Activated naive CD4-positive, alpha-beta T cell treated with anti-CD3 and anti-CD28 coated beads for 36 hours (primary cell): ENCODE measurements around the gene ANTXR2. TPM values are rescaled to one million over a fixed set of nuclear protein-coding genes. Genes with fewer than 3 reads are reported as not detected.

ENCODE experiments used
- CTCF ChIA-PET: fragments of 350-600 bp; sonication (Branson Sonifier 250); formaldehyde crosslinking; loops from one replicate; lab custom pipeline; 2021; ENCODE audit warnings: antibody characterized with exemption; lab: Charles Lee
- DNase-seq: peaks from one replicate; pipeline ENCODE4 v3.0.0-alpha.2; 2020
- H3K27ac Mint-ChIP-seq: one replicate; pipeline ENCODE4 v1.8.0; 2021; ENCODE audit warnings: mild to moderate bottlenecking, mixed read lengths
- H3K27me3 Mint-ChIP-seq: one replicate; pipeline ENCODE4 v1.8.0; 2021; ENCODE audit warnings: low read depth, mixed read lengths
- H3K36me3 Mint-ChIP-seq: one replicate; pipeline ENCODE4 v1.8.0; 2021; ENCODE audit warnings: low read depth, mixed read lengths
- H3K4me1 Mint-ChIP-seq: one replicate; pipeline ENCODE4 v1.8.0; 2021; ENCODE audit warnings: low read depth, mixed read lengths
- H3K4me3 Mint-ChIP-seq: one replicate; pipeline ENCODE4 v1.8.0; 2021; ENCODE audit warnings: mild to moderate bottlenecking, moderate library complexity, mixed read lengths
- H3K9me3 Mint-ChIP-seq: one replicate; pipeline ENCODE4 v1.8.0; 2021; ENCODE audit warnings: mixed read lengths
- intact Hi-C: fragments of 100-400 bp; cut with micrococcal nuclease; formaldehyde crosslinking; loops from one replicate; pipeline ENCODE4 v1.15.1; 2023
- total RNA-seq, 2 experiments: library from RNA; stranded (reverse); gene quantifications; one replicate each; pipeline ENCODE4 v1.2.3, GENCODE V29; 2021

ANTXR2 gene
- total RNA-seq, 2 experiments from 2014 or later, result 0.50 to 0.79 TPM

DNA sequence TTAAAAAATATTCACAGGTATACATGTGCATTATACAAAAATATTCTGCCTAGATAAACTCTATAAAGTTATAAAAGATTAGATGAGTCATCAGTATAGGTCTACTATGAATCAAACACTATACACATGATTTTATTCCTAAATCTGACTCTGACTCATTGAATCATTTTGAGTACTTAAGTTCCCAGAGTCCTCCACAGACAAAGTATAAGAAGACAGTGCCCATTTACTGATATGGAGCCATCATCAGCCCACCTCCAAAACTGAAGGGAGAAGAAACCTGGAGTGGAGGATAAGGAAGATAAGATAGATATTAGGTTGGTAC, 28.7 kb upstream of the ANTXR2 start:
- Mint-ChIP-seq H3K27me3 (no peaks in the 10 kb centered on the region), H3K36me3 (no peaks in the 10 kb centered on the region), H3K4me1 (peaks cover 9% of the 10 kb centered on the region), H3K9me3 (peaks cover 4% of the 10 kb centered on the region), H3K4me3 (no peak overlapping the region), H3K27ac (no peak overlapping the region)
- intact Hi-C loops, result no loop called here
- DNase-seq, result no peak
- CTCF ChIA-PET, result interaction anchor here (0.6 kb wide), 1 partner anchor 114 kb away, joined by 3 read pairs; no protein-coding TSS in a partner anchor

GRCh38 chr4:80101071-80101791, 28.2 kb upstream of the ANTXR2 start:
- intact Hi-C loops, result no loop called here
- H3K27ac Mint-ChIP-seq, result no peak overlapping the region
- no peaks in the 10 kb centered on the region for H3K9me3 Mint-ChIP-seq
- CTCF ChIA-PET, result no interaction called here
- peaks cover 9% of the 10 kb centered on the region for H3K4me1 Mint-ChIP-seq
- H3K36me3 Mint-ChIP-seq, result no peaks in the 10 kb centered on the region
- H3K4me3 Mint-ChIP-seq, result no peak overlapping the region
- H3K27me3 Mint-ChIP-seq, result no peaks in the 10 kb centered on the region
- DNase-seq, result no peak

GRCh38 chr4:80099671-80100070, 26.6 kb upstream of the ANTXR2 start:
- H3K36me3 Mint-ChIP-seq, result no peaks in the 10 kb centered on the region
- H3K4me3 Mint-ChIP-seq, result no peak overlapping the region
- no peak for DNase-seq
- no peaks in the 10 kb centered on the region for H3K9me3 Mint-ChIP-seq
- H3K27ac Mint-ChIP-seq, result no peak overlapping the region
- intact Hi-C loops, result no loop called here
- CTCF ChIA-PET, result interaction anchor here (0.6 kb wide), 1 partner anchor 441 kb away, joined by 3 read pairs; no protein-coding TSS in a partner anchor
- peaks cover 9% of the 10 kb centered on the region for H3K4me1 Mint-ChIP-seq
- peaks cover 5% of the 10 kb centered on the region for H3K27me3 Mint-ChIP-seq

DNA sequence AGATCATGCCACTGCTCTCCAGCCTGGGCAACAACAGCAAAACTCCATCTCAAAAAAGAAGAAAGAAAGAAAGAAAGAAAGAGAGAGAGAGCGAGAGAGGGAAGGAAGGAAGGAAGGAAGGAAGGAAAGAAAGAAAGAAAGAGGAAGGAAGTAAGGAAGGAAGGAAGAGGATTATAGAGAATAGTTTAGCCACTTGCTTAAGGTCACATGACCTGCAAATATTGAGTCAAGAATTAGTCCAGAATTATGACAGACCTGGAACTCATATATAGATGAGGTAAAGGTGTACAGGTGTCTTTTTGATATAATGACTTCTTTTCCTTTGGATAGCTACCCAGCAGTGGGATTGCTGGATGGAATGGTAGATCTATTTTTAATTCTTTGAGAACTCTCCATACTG, 25.6 kb upstream of the ANTXR2 start:
- Mint-ChIP-seq H3K4me1 (peaks cover 9% of the 10 kb centered on the region), H3K4me3 (no peak overlapping the region), H3K36me3 (no peaks in the 10 kb centered on the region), H3K9me3 (no peaks in the 10 kb centered on the region), H3K27me3 (peaks cover 5% of the 10 kb centered on the region), H3K27ac (no peak overlapping the region)
- intact Hi-C loops, result no loop called here
- no peak for DNase-seq
- CTCF ChIA-PET, result no interaction called here

- H3K27ac Mint-ChIP-seq, result no peak overlapping the region
- H3K36me3 Mint-ChIP-seq, result no peaks in the 10 kb centered on the region
- H3K4me1 Mint-ChIP-seq, result peaks cover 9% of the 10 kb centered on the region
- intact Hi-C loops, result no loop called here
- CTCF ChIA-PET, result interaction anchor here (0.6 to 1.1 kb wide), 2 partner anchors 28 to 118 kb away, joined by 3 read pairs; no protein-coding TSS in a partner anchor
- DNase-seq, result no peak
- H3K4me3 Mint-ChIP-seq, result no peak overlapping the region
- H3K9me3 Mint-ChIP-seq, result no peaks in the 10 kb centered on the region
- peaks cover 8% of the 10 kb centered on the region for H3K27me3 Mint-ChIP-seq
Measured at GRCh38 chr4:80097400-80098177, 24.6 kb upstream of the ANTXR2 start.

DNA sequence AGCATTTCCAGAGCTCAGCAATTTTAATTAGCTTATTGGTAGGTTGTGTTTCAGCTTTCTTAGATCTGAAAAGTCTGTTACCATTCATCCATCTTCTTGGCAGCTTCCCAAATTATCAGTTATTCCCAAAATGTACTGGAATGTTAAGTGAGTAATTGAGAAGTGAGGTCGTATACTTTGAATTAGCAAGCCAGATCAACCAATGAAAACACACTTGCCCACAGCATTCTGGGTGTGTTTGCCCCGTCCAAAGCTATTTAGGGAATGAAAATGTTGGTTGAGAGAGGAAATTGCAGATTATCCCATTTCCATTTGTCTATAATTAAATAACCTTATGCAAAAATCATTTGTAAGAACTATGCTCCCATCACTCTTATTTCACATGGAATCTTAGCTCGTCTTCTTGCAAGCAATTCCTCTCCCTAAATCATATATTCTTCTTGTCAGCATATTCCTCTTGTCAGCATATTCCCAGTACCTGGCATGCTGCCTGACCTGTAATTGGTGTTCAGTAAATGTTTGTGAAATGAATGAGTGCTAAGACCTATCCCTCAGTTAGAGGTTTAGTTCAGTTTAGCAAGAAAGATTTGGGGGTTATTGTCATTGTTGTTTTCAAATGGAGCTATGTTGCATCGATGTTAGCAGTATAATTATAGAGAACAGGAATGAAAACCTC, 23.3 kb upstream of the ANTXR2 start:
- intact Hi-C loops, result no loop called here
- Mint-ChIP-seq H3K27me3 (peaks cover 12% of the 10 kb centered on the region), H3K9me3 (no peaks in the 10 kb centered on the region), H3K36me3 (no peaks in the 10 kb centered on the region), H3K4me3 (no peak overlapping the region), H3K27ac (no peak overlapping the region), H3K4me1 (peaks cover under 1% of the 10 kb centered on the region)
- no peak for DNase-seq
- CTCF ChIA-PET, result interaction anchor here (1.0 to 1.2 kb wide), 3 partner anchors 18 to 1131 kb away, joined by 3 read pairs; no protein-coding TSS in a partner anchor

GRCh38 chr4:80094191-80094590, 21.2 kb upstream of the ANTXR2 start:
- H3K9me3 Mint-ChIP-seq, result no peaks in the 10 kb centered on the region
- CTCF ChIA-PET, result no interaction called here

GRCh38 chr4:80093563-80093962, 20.5 kb upstream of the ANTXR2 start:
- Mint-ChIP-seq H3K4me3 (no peak overlapping the region), H3K27ac (no peak overlapping the region), H3K27me3 (peaks cover 12% of the 10 kb centered on the region), H3K4me1 (no peaks in the 10 kb centered on the region), H3K9me3 (no peaks in the 10 kb centered on the region), H3K36me3 (no peaks in the 10 kb centered on the region)
- no peak for DNase-seq
- intact Hi-C loops, result no loop called here
- CTCF ChIA-PET, result no interaction called here

More at GRCh38 chr4:80094191-80094590, 21.2 kb upstream of the ANTXR2 start:
- Mint-ChIP-seq H3K27me3 (peaks cover 12% of the 10 kb centered on the region), H3K4me3 (no peak overlapping the region), H3K27ac (no peak overlapping the region), H3K4me1 (no peaks in the 10 kb centered on the region), H3K36me3 (no peaks in the 10 kb centered on the region)
- intact Hi-C loops, result no loop called here
- DNase-seq, result no peak

DNA sequence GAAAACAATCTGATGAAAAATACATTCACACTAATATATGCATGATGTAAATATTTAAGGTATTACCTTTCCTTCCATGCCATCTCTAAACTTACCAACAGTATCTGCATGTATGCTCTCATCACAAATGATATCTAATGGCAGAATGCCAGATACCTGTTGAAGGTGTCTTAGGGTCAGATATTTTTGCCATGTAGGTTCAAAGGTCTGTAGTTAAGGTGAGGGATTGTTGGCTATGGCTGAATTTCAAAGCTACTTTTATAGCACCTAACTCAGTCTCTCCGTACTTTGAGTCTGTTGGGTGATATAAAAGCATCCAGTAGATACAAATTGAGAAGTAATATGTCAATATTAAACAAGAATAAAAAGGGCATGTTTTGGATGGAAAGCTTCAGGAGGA, 19.8 kb upstream of the ANTXR2 start:
- Mint-ChIP-seq H3K27ac (no peak overlapping the region), H3K27me3 (peaks cover 15% of the 10 kb centered on the region), H3K4me1 (no peaks in the 10 kb centered on the region), H3K36me3 (no peaks in the 10 kb centered on the region), H3K4me3 (no peak overlapping the region), H3K9me3 (no peaks in the 10 kb centered on the region)
- intact Hi-C loops, result no loop called here
- CTCF ChIA-PET, result no interaction called here
- DNase-seq, result no peak

- intact Hi-C loops, result no loop called here
- H3K36me3 Mint-ChIP-seq, result no peaks in the 10 kb centered on the region
- CTCF ChIA-PET, result no interaction called here
- no peak for DNase-seq
- H3K4me1 Mint-ChIP-seq, result no peaks in the 10 kb centered on the region
- H3K4me3 Mint-ChIP-seq, result no peak overlapping the region
- H3K27me3 Mint-ChIP-seq, result peaks cover 18% of the 10 kb centered on the region
- H3K9me3 Mint-ChIP-seq, result no peaks in the 10 kb centered on the region
- H3K27ac Mint-ChIP-seq, result no peak overlapping the region
Measured at GRCh38 chr4:80092088-80092487, 19.1 kb upstream of the ANTXR2 start.

- Mint-ChIP-seq H3K27ac (no peak overlapping the region), H3K4me3 (no peak overlapping the region), H3K4me1 (no peaks in the 10 kb centered on the region), H3K27me3 (peaks cover 18% of the 10 kb centered on the region), H3K36me3 (no peaks in the 10 kb centered on the region), H3K9me3 (no peaks in the 10 kb centered on the region)
- DNase-seq, result no peak
- CTCF ChIA-PET, result interaction anchor here (0.6 kb wide), 1 partner anchor 389 kb away, joined by 3 read pairs; no protein-coding TSS in a partner anchor
- intact Hi-C loops, result no loop called here
Measured at GRCh38 chr4:80091688-80092087, 18.7 kb upstream of the ANTXR2 start.

DNA sequence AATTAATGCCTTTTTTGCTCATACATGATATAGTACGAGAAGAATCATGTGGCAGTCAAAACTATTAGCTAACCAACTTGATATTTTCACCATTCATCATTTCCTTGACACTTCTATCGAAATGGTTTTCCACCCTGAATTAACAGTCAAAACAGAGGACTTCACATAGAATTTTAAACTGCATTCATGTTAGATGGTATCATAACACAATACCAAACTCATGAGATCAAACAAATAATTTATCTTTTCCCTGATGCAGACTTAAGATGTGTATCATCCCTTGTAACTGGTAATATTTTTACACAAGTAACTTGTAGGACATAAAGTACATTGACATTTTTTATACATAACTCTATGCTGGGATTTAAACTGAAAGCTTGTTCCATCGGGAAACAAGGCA, 18.2 kb upstream of the ANTXR2 start:
- no peaks in the 10 kb centered on the region for H3K36me3 Mint-ChIP-seq
- peaks cover 18% of the 10 kb centered on the region for H3K27me3 Mint-ChIP-seq
- H3K9me3 Mint-ChIP-seq, result no peaks in the 10 kb centered on the region
- DNase-seq, result no peak
- no peak overlapping the region for H3K4me3 Mint-ChIP-seq
- intact Hi-C loops, result no loop called here
- no peaks in the 10 kb centered on the region for H3K4me1 Mint-ChIP-seq
- CTCF ChIA-PET, result interaction anchor here (0.6 kb wide), 1 partner anchor 388 kb away, joined by 3 read pairs; no protein-coding TSS in a partner anchor
- no peak overlapping the region for H3K27ac Mint-ChIP-seq
